CMK (cell line): Measurements from ENCODE around the gene UBE2I.
"Not testable (repeated sequence)": the region's sequence is repeated elsewhere in the genome, so short reads cannot be mapped to it uniquely, and the experiment has no call there.

Experiments used
- DNase-seq: peaks from one replicate; pipeline ENCODE4 v3.0.0-alpha.2; 2010; ENCODE audit warnings: low read depth

UBE2I gene

GRCh38 chr16:1277617-1278282 is 31.7 kb upstream of the UBE2I start:
- DNase-seq: no peak

- DNase-seq: no peak
These were observed 31.0 kb upstream of the UBE2I start for GRCh38 chr16:1278477-1278876.

- DNase-seq: no peak
These were observed 30.1 kb upstream of the UBE2I start for GRCh38 chr16:1279081-1279944.

DNA sequence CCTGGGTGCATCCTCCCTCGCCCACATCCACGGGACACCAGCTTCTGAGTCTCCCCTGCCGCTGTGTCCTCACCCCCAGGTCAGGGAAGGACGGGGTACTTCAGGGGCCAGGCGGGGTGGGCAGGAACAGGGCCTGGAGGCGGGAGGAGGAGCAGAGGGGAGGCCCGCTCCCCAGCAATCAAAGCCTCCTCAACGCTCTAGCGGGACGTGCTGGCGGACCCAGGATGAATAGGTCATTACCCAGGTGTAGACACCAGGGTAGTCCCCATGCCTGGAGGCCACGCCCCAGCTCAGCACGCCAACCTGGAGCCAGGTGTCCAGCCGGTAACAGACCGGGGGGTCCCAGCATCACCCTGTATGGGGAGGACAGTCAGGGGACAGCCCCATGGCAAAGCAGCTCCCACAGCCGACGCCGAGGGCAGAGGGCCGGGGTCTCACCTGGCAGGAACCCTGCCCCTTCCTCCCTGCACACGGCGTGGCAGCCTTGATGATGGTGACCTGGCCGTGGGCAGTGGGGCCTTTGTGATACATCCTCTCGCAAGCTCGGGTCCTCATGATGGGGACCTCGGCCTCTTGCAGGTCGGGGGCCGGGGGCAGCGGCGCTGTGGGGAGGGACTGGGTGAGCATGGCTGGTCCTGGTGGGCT is 29.4 kb upstream of the UBE2I start:
- DNase-seq: no peak

- DNase-seq: no peak
These were observed 28.7 kb upstream of the UBE2I start for GRCh38 chr16:1280783-1281182.

- DNase-seq: no peak
These were observed 27.9 kb upstream of the UBE2I start for GRCh38 chr16:1281517-1281916.

DNA sequence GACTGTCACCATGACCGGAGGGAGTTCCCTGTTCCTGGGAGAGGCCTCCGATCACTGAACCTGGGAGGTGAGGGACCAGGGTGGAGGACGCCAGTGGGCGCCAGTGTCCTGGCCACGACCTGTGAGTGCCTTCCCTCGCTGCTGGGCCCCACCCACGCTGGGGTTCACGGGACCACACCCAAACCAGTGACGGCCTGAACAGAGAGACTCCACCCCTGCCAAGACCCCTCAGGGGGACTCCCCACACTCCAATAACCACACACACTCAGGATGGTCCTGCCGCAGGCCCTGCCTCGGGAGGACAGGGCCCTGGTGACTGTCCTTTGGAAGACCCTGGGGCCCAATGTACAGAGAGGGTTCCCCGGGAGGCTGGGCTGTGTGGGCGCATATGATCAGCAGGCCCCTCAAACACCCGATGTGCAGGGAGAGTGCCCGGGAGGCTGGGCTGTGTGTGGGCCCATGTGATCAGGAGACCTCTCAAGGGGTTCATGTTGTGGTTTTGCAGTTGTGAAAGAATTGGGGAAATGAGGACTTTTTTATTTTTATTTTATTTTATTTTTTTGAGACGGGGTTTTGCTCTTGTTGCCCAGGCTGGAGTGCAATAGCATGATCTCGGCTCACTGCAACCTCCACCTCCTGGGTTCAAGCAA is 27.0 kb upstream of the UBE2I start:
- DNase-seq: no peak

DNA sequence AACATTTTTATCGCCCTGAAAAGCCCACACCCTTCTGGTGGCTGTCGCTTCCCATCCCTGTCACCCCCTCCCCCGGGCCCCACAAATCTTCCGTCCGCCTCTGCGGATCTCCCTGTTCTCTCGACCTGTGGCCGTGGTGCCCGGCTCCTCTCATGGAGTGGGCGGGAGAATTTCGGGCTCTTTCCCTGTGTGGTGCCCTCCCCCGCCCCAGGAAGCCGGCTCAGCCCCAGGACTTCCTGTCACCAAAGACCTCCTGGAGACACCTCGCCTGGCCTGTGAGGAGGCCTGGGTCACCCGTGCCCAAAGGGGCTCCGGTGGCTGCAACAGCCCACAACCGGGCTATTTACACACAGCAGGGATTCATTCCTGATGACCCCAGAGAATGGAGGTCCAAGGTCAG is 26.1 kb upstream of the UBE2I start:
- DNase-seq: peak; percentile 50

- no peak for DNase-seq
These were observed 25.3 kb upstream of the UBE2I start for GRCh38 chr16:1283996-1284616.

DNA sequence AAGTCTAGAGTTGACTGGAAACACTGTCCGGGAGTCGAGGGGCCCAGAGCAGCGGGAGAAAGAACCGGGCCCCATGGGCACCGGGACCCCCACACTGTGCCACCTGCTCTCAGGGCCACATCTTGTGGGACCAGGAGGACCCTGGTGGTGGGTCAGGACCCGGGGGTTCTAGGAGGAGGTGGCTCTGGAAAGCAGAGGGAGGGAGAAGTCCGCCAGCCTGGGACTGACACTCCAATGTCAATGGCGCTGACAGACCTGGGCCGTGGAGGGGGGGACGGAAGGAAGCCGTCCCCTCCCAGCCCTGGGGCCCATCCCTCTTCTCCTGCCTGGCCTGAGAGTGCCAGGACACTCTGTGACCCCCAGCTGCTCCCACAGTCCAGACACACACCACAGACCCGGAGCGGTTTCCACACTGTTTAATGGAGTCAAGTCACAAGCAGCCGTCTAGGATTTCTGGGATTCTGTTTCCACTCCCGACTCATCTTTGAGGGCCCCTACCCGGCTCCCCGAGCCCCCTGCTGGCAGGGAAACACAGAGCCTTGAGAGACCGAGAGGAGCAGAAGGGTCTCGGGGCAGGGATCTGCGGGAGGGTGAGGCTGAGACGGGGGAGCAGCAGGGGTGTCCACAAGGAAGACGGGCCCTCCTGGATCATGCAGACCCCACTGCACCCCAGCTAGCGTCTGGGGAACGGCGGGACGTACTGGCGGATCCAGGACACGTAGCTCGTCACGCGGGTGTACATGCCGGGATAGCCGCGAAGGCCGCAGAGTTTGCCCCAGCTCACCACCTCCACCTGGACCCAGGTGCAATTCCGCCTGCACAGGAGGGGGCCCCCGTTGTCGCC is 23.5 kb upstream of the UBE2I start:
- DNase-seq: no peak

DNA sequence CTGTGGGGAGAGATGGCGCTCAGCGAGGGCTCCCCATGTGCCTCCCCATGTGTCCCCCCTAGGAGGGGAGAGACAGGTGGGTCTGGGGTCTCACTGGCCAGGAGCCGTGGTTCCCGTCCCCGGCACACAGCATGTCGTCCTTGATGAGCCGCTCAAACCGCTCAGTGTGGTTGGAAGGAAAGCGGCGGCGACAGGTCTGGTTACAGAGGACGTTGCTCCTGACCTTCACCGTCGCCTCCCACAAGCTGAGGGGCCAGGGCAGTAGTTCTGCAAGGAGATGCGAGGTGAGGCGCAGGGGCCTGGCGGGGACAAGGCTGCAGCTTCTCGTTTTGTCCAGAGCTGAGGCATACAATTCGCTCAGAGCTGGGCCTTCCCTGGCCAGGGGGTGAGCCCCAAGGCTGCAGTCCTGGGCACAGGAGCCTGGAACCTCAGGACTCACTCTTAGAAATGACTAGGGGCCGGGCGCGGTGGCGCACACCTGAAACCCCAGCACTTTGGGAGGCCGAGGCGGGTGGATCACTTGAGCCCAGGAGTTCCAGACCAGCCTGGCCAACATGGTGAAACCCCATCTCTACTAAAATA is 22.8 kb upstream of the UBE2I start:
- DNase-seq: no peak

GRCh38 chr16:1287982-1288670 is 21.3 kb upstream of the UBE2I start:
- no peak for DNase-seq

DNA sequence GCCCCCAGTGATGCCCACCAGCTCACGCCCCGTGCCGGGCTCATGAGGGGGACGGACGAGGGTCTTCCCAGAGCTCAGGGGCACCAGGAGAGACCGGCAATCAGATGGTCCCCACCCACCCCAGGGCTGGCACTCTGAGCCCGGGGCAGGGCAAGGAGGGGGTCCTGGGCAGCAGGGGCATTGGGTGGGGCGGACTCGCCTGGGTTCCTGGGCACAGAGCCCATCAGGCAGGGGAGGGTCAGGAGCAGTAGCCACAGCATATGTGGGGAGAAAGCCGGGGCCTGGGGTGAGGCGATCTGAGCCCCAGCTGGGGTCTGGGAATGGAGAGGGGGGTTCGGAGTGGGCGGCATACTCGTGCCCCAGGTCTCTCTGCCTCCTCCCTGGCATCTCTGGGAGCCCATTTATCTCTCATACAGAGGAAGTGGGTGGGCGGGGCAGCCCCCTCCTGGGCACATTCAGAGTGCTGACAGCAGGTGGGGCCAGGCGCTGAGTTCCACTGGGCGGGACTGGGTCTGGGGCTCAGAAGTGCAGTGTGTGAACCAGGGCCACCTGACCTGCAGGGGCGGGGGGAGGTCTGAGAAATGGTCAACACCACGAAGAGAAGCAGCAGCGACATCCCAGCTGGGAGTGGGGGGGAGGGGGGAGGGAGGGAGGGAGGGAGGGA is 20.5 kb upstream of the UBE2I start:
- DNase-seq: no peak

DNA sequence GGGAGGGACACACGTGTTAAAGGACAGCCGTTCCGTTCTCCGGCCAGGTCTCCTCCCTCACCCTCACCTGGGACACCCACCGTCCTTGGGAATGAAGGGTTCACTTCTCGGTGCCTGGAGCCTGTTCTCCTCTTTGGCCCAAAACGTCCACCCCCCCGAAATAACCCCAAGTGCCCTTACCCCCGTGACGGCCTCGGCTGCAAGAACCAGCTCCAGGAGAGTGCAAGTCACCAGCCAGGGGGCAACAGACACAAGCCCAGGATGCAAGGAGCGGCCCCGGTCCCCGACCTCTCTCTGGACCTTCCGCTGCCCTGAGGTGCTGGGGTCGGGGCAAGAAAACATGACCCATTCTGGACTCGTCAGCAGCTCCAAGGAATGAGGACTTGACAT is 20.0 kb upstream of the UBE2I start:
- DNase-seq: no peak

DNA sequence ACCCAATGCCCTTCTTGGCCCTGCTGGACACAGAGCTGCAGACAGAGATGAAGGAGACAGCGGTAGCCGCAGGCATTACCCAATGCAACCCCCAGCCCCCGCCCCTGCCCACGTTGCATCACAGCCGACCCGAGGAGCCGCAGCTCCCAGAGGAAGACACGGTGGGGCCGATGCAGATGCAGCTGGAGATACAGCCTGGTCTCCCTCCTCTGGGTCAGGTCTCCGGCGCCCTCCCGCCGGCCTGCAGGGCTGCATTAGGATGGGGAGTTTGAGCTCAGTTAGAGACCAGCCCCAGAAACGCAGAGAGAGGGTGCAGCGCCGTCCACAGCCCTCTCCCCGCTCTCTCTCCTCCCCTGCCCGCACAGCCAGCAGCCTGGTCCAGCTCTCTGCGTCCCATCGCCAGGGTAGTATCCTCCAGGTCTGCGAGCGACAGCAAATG is 19.4 kb upstream of the UBE2I start:
- no peak for DNase-seq

GRCh38 chr16:1290860-1291575 is 18.4 kb upstream of the UBE2I start:
- DNase-seq: no peak

- no peak for DNase-seq
These were observed 17.9 kb upstream of the UBE2I start for GRCh38 chr16:1291576-1291974.

DNA sequence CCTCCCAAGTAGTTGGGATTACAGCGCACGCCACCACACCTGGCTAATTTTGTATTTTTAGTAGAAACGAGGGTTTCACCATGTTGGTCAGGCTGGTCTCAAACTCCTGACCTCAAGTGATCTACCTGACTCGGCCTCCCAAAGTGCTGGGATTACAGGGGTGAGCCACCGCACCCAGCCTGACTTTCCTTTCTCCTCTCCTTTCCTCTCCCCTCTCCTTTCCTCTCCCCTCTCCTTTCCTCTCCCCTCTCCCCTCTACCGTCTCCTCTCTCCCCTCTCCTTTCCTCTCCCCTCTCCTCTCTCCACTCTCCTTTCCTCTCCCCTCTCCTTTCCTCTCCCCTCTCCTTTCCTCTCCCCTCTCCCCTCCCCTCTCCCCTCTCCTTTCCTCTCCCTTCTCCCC is 17.2 kb upstream of the UBE2I start:
- not testable (repeated sequence) for DNase-seq

GRCh38 chr16:1292808-1293207 is 16.6 kb upstream of the UBE2I start:
- not testable (repeated sequence) for DNase-seq
